Activated CD4-positive, alpha-beta T cell treated with anti-CD3 and anti-CD28 coated beads, Interleukin-2, amount 50 U/mL, for 24 hours (primary cell): ENCODE measurements around the gene ZNF268.

ENCODE experiments used
- DNase-seq, 2 donors: peaks; one replicate each; pipeline ENCODE4 v3.0.0-alpha.2; 2020; ENCODE audit warnings: low read depth in 1 of 2, low spot score in 1 of 2

ZNF268 gene

DNA sequence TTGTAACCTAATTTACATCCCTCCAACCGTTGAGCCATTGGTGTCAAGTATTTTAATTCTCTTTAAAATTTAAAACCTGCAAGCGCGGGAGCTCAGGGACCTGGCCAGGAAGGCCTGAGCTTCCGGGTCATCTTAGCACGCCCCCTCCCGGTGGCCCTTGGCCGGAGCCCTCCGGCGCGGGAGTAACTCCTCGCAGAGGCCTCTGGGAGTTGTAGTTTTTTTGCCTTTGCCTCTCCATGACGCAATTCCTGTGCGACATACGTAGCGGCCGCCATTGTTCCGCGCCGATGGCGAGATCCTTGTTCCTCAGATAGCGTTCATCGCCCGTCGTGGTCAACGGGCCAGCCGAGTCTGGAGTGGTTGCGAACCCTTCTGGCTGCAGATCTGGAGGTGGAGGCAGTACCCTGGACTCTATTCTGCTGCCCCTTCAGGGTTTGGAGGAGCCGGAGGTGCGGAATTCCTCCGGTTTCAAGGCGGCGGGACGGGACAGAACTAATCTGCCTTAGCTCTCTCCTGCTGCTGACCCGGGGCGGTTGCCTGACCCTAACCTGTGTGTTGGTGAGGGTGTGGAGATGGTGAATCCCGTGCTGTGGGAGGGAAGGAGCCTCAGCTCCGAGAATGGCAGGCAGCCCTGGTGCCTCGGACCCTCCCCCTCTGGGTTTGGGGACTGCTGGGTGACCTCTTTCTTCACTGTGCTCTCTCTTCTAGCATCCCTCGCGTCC is at the start of gene ZNF268:
ZNF268 (plus strand) TSS at position 258 of the 722 bp plus-strand sequence. CDS start 503 bp downstream, outside the sequence.
- DNase-seq = peak; percentile 84 to 89

DNA sequence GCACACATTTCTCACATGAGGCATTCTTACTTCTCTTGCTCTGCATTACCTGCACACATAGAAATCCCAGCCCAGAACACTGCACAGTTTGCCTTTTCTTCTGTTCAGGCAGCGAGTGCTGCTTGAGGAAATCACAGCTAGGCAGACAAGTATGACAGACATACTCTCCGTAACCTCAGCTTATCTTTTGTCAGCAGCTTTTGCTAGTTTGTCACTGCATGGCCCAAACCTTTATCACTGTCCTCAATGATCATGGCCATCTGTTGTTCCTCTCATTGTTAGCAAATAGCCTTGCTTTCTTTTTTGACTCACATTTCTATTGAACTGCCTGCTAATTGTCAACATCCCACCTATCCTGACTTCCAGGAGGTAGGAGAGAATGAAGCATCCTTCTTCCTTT is 45.5 kb upstream of the ZNF268 start:
- DNase-seq = no peak

DNA sequence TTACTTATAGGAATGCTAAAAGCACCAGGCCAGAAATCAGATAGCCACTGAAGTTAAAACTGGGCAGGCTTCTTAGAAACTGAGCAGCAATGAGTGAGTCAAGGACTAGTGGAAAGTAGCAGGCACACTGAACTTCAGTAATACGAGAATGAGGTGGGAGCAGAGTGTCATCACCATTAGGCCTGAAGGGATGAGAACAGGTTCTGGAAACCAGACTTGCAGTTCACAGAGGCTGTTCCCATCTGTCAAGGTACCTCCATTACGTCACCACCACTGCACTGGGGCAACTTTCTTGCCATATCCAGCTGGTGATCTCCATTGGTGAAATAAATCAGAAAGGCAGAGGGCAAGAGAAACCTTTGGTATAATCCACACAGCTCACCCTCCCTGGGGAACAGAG is 35.3 kb upstream of the ZNF268 start:
- DNase-seq = no peak

DNA sequence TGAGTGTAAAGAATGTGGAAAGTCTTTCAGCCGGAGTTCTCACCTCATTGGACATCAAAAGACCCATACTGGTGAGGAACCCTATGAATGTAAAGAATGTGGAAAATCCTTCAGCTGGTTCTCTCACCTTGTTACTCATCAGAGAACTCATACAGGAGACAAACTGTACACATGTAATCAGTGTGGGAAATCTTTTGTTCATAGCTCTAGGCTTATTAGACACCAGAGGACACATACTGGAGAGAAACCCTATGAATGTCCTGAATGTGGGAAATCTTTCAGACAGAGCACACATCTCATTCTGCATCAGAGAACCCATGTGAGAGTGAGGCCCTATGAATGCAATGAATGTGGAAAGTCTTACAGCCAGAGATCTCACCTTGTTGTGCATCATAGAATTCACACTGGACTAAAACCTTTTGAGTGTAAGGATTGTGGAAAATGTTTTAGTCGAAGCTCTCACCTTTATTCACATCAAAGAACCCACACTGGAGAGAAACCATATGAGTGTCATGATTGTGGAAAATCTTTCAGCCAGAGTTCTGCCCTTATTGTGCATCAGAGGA is 25.1 kb upstream of the ZNF268 start:
- no peak for DNase-seq

- DNase-seq = no peak
These were observed 15.5 kb upstream of the ZNF268 start for GRCh38 chr12:133165776-133166175.

DNA sequence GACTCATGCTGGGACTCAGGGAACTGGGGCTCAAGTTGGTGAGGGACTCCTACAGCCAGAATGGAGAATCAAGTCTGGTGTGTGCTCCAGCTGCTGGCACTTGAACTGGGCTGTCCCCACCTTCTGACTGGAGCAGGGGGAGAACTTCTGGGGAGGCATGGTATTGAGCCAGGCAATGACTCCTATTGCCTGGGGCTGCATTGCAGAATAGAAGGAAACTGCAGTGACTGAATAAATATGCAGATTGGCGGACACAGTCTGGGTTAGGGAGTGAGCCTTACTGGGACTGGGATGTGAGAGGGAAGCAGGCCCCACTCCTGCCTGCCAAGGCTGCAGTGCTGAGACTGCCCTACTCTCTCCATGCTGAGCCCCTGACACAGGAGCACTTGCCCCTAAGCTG is 8.8 kb upstream of the ZNF268 start:
- no peak for DNase-seq

DNA sequence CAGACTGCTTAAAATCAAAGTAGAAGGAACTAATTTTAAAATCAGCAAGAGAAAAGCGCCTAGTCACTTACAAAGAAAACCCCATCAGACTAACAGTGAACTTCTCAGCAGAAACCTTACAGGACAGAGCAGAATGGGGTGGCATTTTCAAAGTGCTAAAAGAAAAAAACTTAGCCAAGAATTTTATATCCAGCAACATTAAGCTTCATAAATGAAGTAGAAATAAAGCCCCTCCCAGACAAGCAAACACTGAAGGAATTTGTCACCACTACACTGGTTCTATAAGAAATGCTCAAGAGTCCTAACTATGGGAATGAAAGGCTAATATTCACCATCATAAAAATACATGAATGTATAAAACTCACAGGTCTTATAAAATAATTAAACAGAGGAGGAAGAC is 6.4 kb upstream of the ZNF268 start:
- DNase-seq = no peak

DNA sequence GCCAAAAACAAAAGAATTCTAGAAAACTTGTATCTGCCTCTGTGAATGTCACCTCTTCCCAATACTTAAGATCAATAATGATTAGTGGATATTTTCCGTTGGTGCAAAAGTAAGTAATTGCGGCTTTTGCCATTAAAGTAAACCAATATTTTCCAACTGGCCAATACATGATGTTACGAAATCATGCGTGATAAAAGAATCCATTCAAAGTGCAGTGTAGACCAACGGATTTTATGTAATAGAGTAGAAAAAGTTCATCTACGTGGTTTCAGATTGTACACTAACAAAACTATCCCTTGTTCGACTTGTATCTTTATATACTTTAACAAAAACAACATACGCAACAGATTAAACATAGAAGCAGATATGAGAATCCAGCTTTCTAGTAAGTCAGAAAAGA is 626 bp upstream of the ZNF268 start:
- no peak for DNase-seq

- DNase-seq = no peak
These were observed 8.9 kb downstream of the ZNF268 start for GRCh38 chr12:133190176-133190575.

DNA sequence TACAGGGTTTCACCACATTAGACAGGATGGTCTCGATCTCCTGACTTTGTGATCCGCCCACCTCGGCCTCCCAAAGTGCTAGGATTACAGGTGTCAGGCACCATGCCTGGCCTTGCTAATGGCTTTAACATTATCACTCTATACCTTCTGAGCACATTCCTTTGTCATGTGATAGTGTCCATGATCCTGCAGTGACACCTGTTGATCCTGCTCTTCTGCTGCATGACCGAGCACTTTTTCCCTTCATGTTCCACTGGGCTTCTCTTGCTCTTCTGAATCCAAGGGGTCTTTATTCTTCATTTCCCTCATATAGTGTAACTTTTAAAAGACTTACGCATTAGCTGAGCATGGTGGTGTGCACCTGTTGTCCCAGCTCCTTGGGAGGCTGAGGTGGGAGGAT is 11.6 kb downstream of the ZNF268 start:
- DNase-seq = no peak

- DNase-seq = no peak
These were observed 20.6 kb downstream of the ZNF268 start for GRCh38 chr12:133201888-133202287.

GRCh38 chr12:133202493-133203343 is 21.4 kb downstream of the ZNF268 start:
- no peak for DNase-seq

- no peak for DNase-seq
These were observed 22.3 kb downstream of the ZNF268 start for GRCh38 chr12:133203344-133204263.

- no peak for DNase-seq
These were observed 22.9 kb downstream of the ZNF268 start for GRCh38 chr12:133204264-133204603.

GRCh38 chr12:133206390-133206789 is 25.1 kb downstream of the ZNF268 start:
- DNase-seq = no peak

DNA sequence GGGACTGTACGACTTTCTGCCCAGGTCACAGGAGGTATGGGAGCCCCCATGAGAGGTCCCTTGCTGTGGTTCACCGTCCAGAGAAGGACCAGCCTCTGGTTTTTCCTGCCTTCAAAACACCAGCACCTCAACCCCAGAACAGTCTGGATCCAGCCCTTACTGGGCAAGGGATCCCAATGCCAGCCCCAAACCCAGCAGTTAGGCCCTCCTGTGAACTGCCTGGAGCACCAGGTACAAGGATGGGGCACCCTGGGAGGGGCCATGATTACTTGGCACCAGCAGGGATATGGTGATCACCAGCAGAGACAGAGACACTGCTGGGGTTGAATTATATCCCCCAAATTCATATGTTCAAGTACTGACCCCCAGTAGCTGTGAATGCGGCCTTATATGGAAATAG is 34.4 kb downstream of the ZNF268 start:
- no peak for DNase-seq

GRCh38 chr12:133217219-133217618 is 35.9 kb downstream of the ZNF268 start:
- DNase-seq = no peak

DNA sequence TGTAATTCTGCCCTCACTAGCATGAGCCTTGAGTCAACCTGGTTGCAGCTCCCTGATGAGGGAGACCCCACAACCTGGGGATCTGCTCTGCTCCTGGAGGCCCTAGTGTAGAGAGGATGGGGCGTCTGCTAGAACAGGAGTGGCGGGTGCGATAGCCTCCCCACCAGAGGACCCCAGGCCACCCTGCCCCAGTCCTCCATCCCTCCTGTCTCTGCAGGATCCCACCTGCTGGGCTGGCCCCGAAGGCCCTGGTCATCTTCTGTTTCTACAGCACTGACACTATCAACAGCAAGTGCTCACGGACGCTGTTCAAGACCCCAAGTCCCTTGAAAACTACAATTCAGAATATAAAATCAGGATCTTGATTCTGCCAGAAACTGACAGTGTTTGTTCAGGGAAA is 39.2 kb downstream of the ZNF268 start:
- no peak for DNase-seq

DNA sequence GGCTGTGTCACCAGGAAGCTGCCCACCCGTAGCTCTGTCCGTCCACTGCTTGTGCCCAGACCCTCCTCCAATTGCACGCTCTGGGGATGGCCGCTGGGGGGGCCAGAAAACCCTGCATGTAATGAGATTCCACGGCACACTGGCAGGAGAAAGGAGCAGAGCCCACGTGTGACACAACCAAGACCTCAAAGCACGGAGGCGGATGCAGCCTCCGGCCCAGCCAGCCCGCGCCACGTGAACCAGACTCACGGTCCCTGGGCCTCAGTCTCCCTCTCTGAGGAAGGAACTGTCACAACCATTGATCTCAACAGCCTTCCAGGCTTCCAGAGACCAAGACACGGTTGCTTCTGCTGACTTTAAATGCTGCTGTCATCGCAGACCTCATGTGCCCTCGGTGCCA is 39.9 kb downstream of the ZNF268 start:
- DNase-seq = no peak

- no peak for DNase-seq
These were observed 40.9 kb downstream of the ZNF268 start for GRCh38 chr12:133222211-133222610.

GRCh38 chr12:133225527-133225926 is 44.2 kb downstream of the ZNF268 start:
- no peak for DNase-seq
